RWPE2 (cell line): ENCODE results near the gene ATP13A5.

Source experiments
- ATAC-seq: fragments of 200-7000 bp; cut with Tn5 transposase; 3 replicates; pipeline ENCODE4 v1.9.1; 2021; ENCODE audit warnings: low read depth
- DNase-seq: peaks from one replicate; pipeline ENCODE4 v3.0.0-alpha.2; 2020; ENCODE audit warnings: low spot score
- H3K27ac ChIP-seq: fragments of 450-650 bp; 2 replicates; pipeline ENCODE4 v1.5.1; 2017; ENCODE audit warnings: mild to moderate bottlenecking; ENCODE audit not compliant: poor library complexity, severe bottlenecking
- H3K27me3 ChIP-seq: fragments of 250-450 bp; sonication (Bioruptor Pico); 2 replicates; pipeline ENCODE4 v1.5.1; 2021; ENCODE audit warnings: mild to moderate bottlenecking, moderate library complexity; ENCODE audit not compliant: insufficient read depth, poor library complexity, severe bottlenecking
- H3K36me3 ChIP-seq: fragments of 250-450 bp; sonication (Bioruptor Pico); 2 replicates; pipeline ENCODE4 v1.5.1; 2020; ENCODE audit warnings: low read depth, mild to moderate bottlenecking, moderate library complexity
- H3K4me1 ChIP-seq: fragments of 250-450 bp; sonication (Bioruptor Pico); 2 replicates; pipeline ENCODE4 v1.5.1; 2021; ENCODE audit warnings: mild to moderate bottlenecking, moderate library complexity; ENCODE audit not compliant: insufficient read depth, poor library complexity, severe bottlenecking
- H3K4me3 ChIP-seq: fragments of 250-450 bp; sonication (Bioruptor Pico); 2 replicates; pipeline ENCODE4 v1.5.1; 2021; ENCODE audit warnings: mild to moderate bottlenecking, moderate library complexity; ENCODE audit not compliant: severe bottlenecking
- H3K9me3 ChIP-seq: fragments of 250-450 bp; sonication (Bioruptor Pico); 2 replicates; pipeline ENCODE4 v1.5.1; 2021; ENCODE audit warnings: mild to moderate bottlenecking, moderate library complexity; ENCODE audit not compliant: severe bottlenecking
- TF ChIP-seq, protein P1 (sequence below): fragments of 450-650 bp; IDR thresholded peaks from one replicate; pipeline ENCODE4 v1.5.1; 2017; ENCODE audit warnings: mild to moderate bottlenecking, moderate library complexity; ENCODE audit not compliant: poor library complexity, severe bottlenecking

The ATP13A5 gene

GRCh38 chr3:193253986-193254660 is 124.4 kb downstream of the ATP13A5 start:
- H3K9me3 ChIP-seq = no peaks in the 10 kb centered on the region
- TF ChIP-seq, protein P1, sequence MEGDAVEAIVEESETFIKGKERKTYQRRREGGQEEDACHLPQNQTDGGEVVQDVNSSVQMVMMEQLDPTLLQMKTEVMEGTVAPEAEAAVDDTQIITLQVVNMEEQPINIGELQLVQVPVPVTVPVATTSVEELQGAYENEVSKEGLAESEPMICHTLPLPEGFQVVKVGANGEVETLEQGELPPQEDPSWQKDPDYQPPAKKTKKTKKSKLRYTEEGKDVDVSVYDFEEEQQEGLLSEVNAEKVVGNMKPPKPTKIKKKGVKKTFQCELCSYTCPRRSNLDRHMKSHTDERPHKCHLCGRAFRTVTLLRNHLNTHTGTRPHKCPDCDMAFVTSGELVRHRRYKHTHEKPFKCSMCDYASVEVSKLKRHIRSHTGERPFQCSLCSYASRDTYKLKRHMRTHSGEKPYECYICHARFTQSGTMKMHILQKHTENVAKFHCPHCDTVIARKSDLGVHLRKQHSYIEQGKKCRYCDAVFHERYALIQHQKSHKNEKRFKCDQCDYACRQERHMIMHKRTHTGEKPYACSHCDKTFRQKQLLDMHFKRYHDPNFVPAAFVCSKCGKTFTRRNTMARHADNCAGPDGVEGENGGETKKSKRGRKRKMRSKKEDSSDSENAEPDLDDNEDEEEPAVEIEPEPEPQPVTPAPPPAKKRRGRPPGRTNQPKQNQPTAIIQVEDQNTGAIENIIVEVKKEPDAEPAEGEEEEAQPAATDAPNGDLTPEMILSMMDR = no peak
- no peak overlapping the region for H3K4me3 ChIP-seq
- H3K4me1 ChIP-seq = no peaks in the 10 kb centered on the region
- ATAC-seq (no peak), DNase-seq (no peak)
- H3K36me3 ChIP-seq = no peaks in the 10 kb centered on the region
- peaks cover 4% of the 10 kb centered on the region for H3K27me3 ChIP-seq
- no peak overlapping the region for H3K27ac ChIP-seq

DNA sequence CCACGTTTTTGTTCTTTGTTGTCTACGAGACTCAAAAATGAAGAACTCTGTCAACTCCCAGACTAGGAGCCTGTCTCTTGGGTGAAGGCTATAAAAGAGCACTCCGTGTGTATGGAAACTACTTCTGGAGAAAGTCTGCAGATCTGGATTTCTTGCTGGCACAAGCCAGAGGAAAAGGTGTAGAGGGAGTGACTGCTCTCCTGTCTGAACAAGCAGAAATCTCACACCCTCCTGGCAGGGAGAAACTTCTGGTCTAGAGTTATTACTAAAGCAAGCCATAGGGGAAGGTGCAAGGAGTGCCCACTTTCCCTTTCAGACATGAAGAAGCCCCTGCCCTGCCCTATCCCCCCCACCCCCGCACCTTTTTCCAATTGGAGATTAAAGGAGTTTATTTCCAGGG is 128.1 kb downstream of the ATP13A5 start:
- Histone ChIP-seq H3K27me3 (peaks cover 4% of the 10 kb centered on the region), H3K9me3 (peaks cover 6% of the 10 kb centered on the region), H3K4me3 (no peak overlapping the region), H3K36me3 (no peaks in the 10 kb centered on the region), H3K27ac (no peak overlapping the region), H3K4me1 (no peaks in the 10 kb centered on the region)
- ATAC-seq = no peak
- TF ChIP-seq, protein P1 = no peak
- DNase-seq = no peak

DNA sequence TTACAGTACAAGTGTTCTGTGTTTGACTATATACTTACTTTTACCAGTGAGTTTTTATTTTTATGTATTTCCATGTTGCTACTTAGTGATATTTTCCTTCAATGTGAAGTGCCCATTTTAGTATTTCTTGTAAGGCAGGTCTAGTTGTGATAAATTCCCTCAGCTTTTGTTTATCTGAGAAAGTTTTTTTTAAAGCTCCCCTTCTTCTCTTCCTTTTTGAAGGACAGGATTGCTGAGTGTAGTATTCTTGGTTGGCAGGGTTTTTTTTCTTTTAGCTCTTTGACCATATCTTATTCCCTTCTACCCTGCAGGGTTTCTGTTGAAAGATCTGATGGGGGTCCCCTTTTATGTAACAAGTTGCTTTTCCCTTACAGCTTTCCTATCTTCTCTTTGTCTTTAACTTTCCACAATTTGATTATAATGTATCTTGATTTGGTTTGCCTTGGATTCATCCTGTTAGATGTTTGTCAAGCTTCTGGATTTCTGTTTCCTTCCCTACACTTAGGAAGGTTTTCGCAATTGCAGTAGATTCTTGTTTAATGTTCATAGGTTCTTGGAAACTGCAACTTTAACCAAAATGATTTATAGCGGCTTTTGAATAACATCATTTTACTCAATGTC is 129.6 kb downstream of the ATP13A5 start:
- ATAC-seq (no peak), DNase-seq (no peak)
- Histone ChIP-seq H3K27me3 (no peaks in the 10 kb centered on the region), H3K27ac (no peak overlapping the region), H3K36me3 (no peaks in the 10 kb centered on the region), H3K9me3 (peaks cover 6% of the 10 kb centered on the region), H3K4me1 (no peaks in the 10 kb centered on the region), H3K4me3 (no peak overlapping the region)
- TF ChIP-seq, protein P1 = no peak

DNA sequence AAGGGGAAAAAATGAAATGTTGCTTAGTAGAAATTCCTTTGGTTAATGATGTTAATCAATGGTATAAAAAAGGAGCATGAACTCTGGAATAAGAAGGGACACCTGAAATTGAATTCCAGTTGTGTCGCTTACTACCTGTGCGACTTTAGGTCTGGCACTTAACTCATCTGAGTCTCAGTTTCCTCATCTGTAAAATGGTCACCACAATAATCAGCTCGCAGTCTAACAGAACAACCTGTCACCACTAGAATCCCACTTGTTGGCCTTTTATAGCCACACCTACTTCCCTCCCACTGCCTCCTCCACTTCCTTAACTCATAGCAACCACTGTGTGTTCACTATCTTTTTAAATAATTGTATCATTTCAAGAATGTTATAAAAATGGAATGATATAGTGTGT is 135.0 kb downstream of the ATP13A5 start:
- TF ChIP-seq, protein P1 = no peak
- H3K27ac ChIP-seq = no peak overlapping the region
- ATAC-seq (no peak), DNase-seq (no peak)
- H3K4me1 ChIP-seq = no peaks in the 10 kb centered on the region
- peaks cover 5% of the 10 kb centered on the region for H3K27me3 ChIP-seq
- peaks cover 3% of the 10 kb centered on the region for H3K9me3 ChIP-seq
- no peaks in the 10 kb centered on the region for H3K36me3 ChIP-seq
- no peak overlapping the region for H3K4me3 ChIP-seq

GRCh38 chr3:193241716-193242115 is 136.8 kb downstream of the ATP13A5 start:
- TF ChIP-seq, protein P1 = no peak
- Histone ChIP-seq H3K27me3 (peaks cover 5% of the 10 kb centered on the region), H3K27ac (no peak overlapping the region), H3K4me3 (no peak overlapping the region), H3K4me1 (no peaks in the 10 kb centered on the region), H3K9me3 (no peaks in the 10 kb centered on the region), H3K36me3 (no peaks in the 10 kb centered on the region)
- ATAC-seq = no peak
- DNase-seq = no peak
